Breast epithelium (tissue), 3 donors: ENCODE measurements around the gene ADRM1.

Experiments
- CTCF ChIP-seq, 3 donors: fragments of 450-650 bp; IDR thresholded peaks; one replicate each; pipeline ENCODE4 v1.5.1; 2016 to 2017; ENCODE audit warnings: antibody characterized with exemption in 3 of 3, mild to moderate bottlenecking in 3 of 3, moderate library complexity in 3 of 3
- POLR2A ChIP-seq: fragments of 450-650 bp; IDR thresholded peaks from one replicate; pipeline ENCODE4 v1.6.1; 2016; ENCODE audit warnings: antibody characterized with exemption, mild to moderate bottlenecking, moderate library complexity

GRCh38 chr20:62259294-62259565, 43.6 kb upstream of the ADRM1 start:
- TF ChIP-seq CTCF (IDR thresholded peaks at IDR 0.05) (no peak), POLR2A (no peak)
